ES-I3 (cell line): Measurements from ENCODE around the gene TMEM255A.

Experiments
- H3K36me3 ChIP-seq: 2 replicates; pipeline ENCODE4 v1.6.1; 2013; ENCODE audit warnings: mild to moderate bottlenecking, low read length, control low read depth, moderate library complexity; ENCODE audit not compliant: insufficient read depth
- H3K4me1 ChIP-seq: 2 replicates; pipeline ENCODE4 v1.6.1; 2013; ENCODE audit warnings: mild to moderate bottlenecking, control low read depth, low read length; ENCODE audit not compliant: insufficient read depth
- H3K9ac ChIP-seq: 2 replicates; pipeline ENCODE4 v1.6.1; 2013; ENCODE audit warnings: low read depth, mild to moderate bottlenecking, low read length, moderate library complexity
- H3K9me3 ChIP-seq: 2 replicates; pipeline ENCODE4 v1.6.1; 2013; ENCODE audit warnings: mild to moderate bottlenecking, low read length, moderate library complexity; ENCODE audit not compliant: control insufficient read depth, insufficient read depth

The TMEM255A gene

DNA sequence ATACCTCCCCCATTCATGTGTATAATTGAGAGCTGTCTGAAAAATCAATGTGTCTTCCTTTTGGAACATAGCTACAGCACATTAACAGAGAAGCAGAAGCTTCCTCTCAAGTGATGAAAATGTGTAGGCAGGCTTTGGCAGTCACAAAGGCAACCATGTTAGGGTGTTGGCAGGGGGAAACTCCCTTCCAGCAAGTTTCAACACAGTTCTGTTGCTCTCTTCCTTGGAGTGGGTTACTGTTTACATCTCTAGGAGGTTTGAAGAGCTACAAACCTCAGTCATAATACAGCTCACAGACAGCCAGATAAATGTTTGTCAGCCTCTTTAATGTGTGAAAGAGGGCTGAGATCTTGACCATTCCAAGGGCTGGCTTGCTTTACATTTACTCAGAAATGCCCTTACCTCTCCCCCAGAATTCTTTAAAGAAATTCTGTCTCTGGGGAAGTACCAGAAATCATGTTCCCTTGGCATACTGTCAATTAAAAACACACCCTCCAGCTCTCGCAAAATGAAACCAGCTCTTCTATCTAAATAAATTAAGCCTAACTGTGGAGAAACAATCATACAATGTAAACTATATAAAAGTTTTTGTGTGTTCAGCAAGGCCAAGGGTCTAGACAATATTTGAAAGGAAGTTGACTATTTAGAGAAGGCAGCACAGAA lies 41.8 kb downstream of the TMEM255A start:
- no peaks in the 10 kb centered on the region for H3K9me3 ChIP-seq
- H3K36me3 ChIP-seq = no peaks in the 10 kb centered on the region
- H3K4me1 ChIP-seq = 0 out of 2 replicates have a peak, but pooled peaks cover 1% of the 10 kb centered on the region
- H3K9ac ChIP-seq = no peak overlapping the region

DNA sequence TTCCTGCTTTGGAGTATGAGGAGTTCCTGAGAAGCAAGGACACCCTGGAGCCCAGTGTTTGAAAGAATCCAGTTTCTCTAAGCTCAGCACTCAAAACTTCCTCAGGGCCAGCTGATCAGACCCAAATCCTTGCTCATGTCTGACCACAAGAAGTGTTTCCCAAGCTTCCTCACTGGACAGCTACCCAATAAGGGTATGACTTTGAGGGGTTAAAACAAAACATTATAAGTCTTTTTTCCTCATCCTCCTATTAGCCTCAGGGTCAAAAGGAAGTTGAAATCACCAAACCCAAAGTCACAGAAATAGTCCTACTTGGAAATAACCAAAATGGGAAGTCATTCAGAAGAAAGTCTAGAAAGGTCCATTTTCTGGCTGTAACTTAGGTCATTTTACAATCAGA lies 46.9 kb downstream of the TMEM255A start:
- Histone ChIP-seq H3K9ac (no peak overlapping the region), H3K4me1 (peaks cover 29% of the 10 kb centered on the region), H3K36me3 (no peaks in the 10 kb centered on the region), H3K9me3 (no peaks in the 10 kb centered on the region)

DNA sequence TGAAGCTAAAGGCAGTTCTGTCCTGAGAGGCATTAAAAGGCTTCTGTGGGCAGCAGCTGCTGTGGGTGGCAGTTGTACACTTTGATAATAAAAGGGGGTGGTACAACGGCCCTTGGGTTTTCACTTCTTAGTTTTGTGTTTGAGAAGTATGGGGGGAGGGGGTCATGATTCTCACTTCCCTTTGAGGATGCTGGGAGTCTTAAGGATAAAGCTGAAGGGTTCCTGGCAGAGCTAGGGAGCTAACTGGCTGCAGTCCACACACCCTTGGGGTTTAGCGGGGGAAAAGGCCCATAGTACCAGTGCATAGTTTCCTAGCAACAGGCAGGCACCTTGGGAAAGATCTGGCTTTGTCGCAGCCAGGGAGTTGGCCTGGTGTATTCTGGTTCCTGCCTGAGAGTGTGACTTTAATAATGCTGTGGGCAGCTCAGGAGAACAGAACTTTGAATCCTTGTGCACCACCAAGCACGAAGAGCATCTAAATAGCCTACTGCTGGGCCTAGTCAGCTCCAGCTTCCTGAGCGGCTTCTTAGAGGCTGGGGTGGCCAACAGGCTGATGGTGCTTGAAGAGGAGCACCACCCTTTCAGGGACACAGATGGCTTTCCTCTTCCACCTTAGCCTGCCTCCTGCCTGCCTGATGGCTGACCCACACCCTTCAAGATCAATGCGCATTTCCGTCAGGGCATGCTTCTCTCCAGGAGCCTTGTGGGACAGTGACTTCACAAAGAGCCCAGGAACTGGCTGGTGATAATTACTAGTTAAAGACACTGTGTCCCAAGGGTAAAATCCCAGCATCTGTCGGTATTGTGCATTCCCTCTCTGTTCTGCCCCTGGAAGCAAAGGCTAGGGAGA lies 48.2 kb downstream of the TMEM255A start:
- Histone ChIP-seq H3K9ac (no peak overlapping the region), H3K36me3 (no peaks in the 10 kb centered on the region), H3K4me1 (peaks cover 29% of the 10 kb centered on the region), H3K9me3 (no peaks in the 10 kb centered on the region)

DNA sequence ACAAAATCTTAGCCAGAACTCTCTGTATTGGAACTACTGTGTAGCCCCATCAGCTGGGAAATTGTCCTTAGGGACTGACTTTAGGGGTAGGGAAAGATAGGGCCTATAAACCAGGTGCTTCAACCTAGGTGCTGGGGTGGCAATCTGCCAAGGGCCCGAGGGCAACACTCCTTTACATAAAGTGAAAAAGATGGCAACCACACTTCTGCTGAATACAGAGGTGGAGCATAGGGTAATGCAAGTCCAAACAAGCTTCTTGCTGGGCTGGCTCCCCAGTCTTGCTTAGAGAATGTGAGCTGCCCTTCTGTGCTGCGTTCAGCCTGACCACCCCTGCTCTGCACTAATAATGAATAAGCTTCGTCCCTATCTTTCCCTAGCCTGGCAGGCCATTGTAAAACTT lies 50.9 kb downstream of the TMEM255A start:
- no peaks in the 10 kb centered on the region for H3K36me3 ChIP-seq
- no peaks in the 10 kb centered on the region for H3K9me3 ChIP-seq
- peaks cover 29% of the 10 kb centered on the region for H3K4me1 ChIP-seq
- H3K9ac ChIP-seq = no peak overlapping the region

DNA sequence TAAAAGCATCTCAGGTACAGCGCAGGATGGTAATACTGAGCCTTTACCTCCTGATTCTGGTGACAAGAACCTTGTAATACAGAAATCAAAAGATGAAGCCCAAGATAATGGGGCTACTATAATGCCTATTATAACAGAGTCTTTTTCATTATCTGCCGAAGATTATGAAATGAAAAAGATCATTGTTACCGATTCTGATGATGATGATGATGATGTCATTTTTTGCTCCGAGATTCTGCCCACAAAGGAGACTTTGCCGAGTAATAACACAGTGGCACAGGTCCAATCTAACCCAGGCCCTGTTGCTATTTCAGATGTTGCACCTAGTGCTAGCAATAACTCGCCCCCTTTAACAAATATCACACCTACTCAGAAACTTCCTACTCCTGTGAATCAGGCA lies 57.5 kb downstream of the TMEM255A start:
- Histone ChIP-seq H3K9me3 (no peaks in the 10 kb centered on the region), H3K9ac (no peak overlapping the region), H3K36me3 (peaks cover 4% of the 10 kb centered on the region; the same call in 1 of the 2 replicates), H3K4me1 (no peaks in the 10 kb centered on the region)

DNA sequence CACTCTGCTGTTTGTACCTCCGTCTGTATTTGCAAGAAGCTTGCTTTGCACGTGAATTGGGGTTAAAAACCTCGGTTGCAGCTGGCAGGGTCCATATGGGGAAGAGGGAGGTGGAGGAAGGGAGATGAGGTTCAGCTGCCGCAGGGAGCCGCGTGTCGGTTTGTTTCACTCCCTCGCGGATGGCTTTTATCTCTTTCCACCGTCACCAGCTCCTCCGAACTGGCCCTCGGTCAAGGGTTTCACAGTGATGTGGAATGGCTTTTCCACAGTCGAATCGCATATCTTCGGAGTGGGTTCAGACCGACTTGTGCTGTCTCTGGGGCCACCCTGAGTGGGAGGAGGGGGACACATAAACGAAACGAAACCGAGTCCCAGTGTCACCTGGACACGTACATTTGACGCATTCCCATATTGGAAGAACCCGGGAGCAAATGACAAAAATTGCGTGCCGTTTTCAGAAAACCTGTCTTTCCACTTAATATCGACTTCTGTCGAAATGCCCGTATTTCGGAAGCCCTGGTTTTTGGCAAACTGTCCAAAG lies 59.7 kb downstream of the TMEM255A start:
- Histone ChIP-seq H3K9me3 (no peaks in the 10 kb centered on the region), H3K36me3 (peaks cover 4% of the 10 kb centered on the region; the same call in 1 of the 2 replicates), H3K9ac (peak overlapping the region; percentile 73), H3K4me1 (no peaks in the 10 kb centered on the region)

DNA sequence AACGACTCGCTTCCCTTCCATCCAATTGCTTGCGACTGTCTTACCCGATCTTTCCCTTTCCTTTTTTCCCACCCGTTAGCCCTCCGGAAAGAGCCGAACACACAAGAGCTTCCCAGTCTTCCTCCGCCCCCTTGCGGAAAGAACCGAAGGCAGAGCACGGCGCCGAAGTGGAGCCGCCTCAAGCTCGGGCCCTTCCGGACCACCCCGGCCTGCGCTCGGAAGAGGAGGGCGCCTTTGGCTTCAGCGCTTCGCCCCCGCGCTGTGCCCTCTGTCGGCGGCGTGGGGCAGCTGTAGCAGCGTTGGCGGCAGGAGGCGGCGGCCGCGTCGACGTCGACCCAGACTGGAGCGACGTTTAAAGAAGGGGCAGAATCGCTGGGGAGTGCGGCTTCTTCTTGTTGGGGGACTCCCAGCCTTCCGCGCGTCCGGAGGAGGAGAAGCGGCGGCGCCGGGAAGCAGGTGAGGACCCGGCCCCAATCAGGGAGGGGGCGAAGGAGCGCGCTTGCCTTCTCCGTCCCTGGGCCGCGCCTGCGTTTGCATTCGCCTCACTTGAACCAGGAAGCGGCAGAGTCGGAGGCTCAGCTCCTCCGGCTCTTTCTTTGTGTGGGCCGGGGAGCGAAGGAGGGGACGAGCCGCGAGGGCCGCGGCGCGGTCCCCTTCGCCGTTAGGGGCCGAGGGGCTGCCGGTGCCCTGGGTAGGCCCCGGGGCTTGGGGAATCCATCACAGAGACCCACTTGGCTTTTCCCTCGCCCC lies 60.6 kb downstream of the TMEM255A start, which contains the start of gene ZBTB33:
Gene ZBTB33, plus strand, starts transcription at position 291 of the 750 bp plus-strand sequence. CDS start 2,604 bp downstream, outside the sequence.
- Histone ChIP-seq H3K36me3 (peaks cover 4% of the 10 kb centered on the region; the same call in 1 of the 2 replicates), H3K9ac (peak within 1 kb of the TSS; percentile 73), H3K9me3 (no peaks in the 10 kb centered on the region), H3K4me1 (no peaks in the 10 kb centered on the region)

DNA sequence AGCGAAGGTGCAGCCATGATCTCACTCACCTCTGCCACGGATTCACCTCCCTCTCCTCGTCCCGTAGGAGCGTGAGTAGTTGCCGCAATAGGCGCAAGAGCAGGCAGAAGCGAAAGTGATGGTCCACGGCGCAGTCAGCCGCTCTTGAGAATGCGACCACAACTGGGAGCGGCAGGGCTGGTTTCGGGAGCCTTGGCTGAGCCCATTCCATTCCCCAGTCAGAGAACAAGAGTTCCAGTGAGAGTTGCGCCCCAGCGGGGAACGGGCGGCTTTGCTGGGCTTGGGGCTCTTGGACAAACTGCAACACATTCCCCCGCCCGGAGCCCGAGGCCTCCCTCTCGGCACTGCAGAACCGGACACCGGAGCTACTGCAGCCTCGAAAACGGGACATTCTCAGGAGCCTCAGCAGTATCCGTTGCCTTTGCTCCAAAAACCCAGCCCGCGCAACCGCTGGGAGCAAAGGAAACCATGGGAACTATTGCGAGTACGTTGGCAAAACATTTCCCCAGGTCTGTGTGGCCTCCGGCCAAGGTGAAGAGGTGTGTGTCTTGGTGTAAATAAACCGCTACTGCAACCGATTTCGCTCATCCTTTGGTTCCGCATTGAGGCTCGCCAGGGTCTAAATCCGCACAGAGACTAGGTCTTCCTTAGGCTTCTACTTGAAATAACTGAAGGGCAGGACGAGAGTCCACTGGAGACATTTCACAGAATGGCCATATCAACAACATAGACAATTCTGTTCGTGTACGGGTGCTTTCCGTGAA lies 66.3 kb downstream of the TMEM255A start:
- H3K9ac ChIP-seq = peak overlapping the region; percentile 91
- no peaks in the 10 kb centered on the region for H3K4me1 ChIP-seq
- no peaks in the 10 kb centered on the region for H3K36me3 ChIP-seq
- H3K9me3 ChIP-seq = no peaks in the 10 kb centered on the region

DNA sequence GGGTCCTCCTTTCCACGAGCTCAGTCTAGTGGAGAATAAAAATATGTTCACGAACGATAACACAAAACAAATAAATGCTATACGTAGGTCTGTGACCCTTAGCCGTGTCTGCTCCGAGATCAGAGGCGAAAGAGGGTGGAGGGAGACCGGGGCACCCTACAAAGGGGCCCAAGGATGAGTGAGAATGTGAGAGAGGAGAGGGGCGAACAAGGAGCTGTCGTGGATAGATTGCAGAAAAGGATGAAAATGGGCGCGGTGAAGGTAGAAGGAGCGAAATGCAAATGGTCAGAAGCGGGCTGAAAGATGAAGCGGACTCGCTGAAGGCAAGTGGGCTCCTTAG lies 66.9 kb downstream of the TMEM255A start:
- Histone ChIP-seq H3K9me3 (no peaks in the 10 kb centered on the region), H3K4me1 (no peaks in the 10 kb centered on the region), H3K36me3 (no peaks in the 10 kb centered on the region), H3K9ac (peak overlapping the region; percentile 91)

DNA sequence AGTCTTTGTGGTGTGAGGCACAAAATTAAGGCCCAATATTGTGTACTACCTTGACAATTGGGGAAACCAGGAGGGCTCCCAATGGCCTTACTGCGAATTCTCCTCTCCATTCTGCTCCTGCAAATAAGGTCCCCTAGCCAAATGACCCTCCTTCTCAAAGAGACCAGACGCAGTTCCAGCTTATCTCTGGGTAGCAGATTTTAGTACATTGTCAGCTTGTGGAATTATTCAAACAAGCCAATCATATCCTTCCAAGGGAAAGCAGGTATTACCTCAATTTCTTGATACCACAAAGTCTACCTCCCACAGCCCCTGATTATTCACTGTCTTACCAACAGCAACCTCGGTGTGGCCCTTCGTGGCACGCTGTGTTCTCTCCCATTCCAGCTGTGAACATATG lies 68.4 kb downstream of the TMEM255A start:
- Histone ChIP-seq H3K9ac (no peak overlapping the region), H3K9me3 (no peaks in the 10 kb centered on the region), H3K4me1 (no peaks in the 10 kb centered on the region), H3K36me3 (no peaks in the 10 kb centered on the region)

DNA sequence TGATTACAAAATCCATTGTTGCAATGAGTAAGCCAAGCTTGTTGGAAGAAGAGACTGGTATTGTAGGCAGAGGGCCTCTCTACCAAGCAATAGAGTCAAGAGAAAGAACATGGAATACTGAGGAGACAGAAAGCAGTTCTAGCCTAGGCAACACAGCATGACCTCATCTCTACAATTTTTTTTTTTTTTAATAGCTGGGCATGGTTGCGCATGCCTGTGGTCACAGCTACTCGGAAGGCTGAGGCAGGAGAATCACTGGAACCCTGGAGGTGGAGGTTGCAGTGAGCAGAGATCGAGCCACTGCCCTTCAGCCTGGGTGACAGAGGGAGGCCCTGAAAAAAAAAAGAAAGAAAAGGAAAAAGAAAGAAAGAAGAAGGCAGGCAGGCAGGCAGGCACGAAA lies 72.3 kb downstream of the TMEM255A start:
- no peaks in the 10 kb centered on the region for H3K9me3 ChIP-seq
- peaks cover 5% of the 10 kb centered on the region; the same call in 1 of the 2 replicates for H3K4me1 ChIP-seq
- H3K9ac ChIP-seq = no peak overlapping the region
- no peaks in the 10 kb centered on the region for H3K36me3 ChIP-seq

DNA sequence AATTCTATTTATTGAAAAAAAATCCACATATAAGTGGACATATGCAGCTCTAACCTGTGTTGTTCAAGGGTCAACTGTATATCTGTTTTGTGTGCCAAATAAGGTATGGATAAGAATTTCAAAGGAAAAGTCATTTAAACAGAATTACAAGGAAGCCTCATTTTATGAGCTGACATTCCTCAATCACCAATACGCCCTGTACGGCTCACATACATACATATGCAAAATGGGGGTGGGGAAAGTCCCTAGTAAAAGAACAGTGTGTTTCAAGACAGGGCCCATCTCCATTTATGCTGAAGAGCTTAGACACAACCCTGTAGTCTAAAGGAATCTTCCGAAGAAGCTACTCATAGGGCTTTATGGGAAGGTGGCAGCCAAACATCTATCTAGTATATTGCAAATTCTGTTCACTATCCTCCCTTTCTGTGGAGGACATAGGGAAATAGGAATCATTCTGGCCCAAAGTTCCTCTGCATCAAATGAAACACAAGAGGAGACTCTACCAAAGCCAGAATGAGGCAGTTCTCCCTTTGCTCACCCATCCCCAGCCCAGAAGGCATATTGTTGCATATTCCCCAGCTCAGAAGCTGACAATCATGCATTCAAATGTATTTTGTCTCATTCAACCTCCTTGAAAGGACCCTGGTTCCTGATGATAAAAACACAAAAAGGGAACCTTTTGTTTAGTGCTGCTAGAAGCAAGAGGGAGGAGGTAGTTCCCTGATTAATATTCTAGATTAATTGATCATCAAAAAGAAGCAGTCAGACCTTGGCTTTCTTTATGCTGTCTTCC lies 74.4 kb downstream of the TMEM255A start:
- Histone ChIP-seq H3K36me3 (no peaks in the 10 kb centered on the region), H3K9ac (no peak overlapping the region), H3K4me1 (peaks cover 5% of the 10 kb centered on the region; the same call in 1 of the 2 replicates), H3K9me3 (no peaks in the 10 kb centered on the region; the same call in 1 of the 2 replicates)

DNA sequence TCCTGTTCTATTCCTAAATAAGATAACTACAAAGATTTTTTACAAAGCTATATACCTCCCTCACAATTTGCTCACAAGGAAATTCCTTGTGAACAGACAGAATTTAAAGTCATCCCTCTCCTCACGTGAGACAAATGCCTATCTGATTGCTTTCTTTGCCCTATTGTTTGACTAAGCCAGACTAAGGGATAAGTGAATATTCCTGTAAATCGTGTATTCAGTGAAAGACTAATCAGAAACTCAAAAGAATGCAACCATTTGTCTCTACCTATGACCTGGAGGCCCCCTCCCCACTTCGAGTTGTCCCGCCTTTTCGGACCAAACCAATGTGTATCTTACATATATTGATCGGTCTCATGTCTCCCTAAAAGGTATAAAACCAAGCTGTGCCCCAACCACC lies 76.0 kb downstream of the TMEM255A start:
- Histone ChIP-seq H3K9me3 (no peaks in the 10 kb centered on the region; the same call in 1 of the 2 replicates), H3K4me1 (peaks cover 5% of the 10 kb centered on the region; the same call in 1 of the 2 replicates), H3K36me3 (no peaks in the 10 kb centered on the region), H3K9ac (no peak overlapping the region)
